Neural cell (in vitro differentiated cells): ENCODE results near the gene INPP5D. TPM values are rescaled to one million over a fixed set of nuclear protein-coding genes. Genes with fewer than 3 reads are reported as not detected.

Experiments
- H2AFZ ChIP-seq: fragments of 200-600, 300-800 bp; sonication (generic), shearing (Covaris generic); 2 replicates; pipeline ENCODE4 v1.6.0; 2014; ENCODE audit warnings: low read depth, mild to moderate bottlenecking, antibody characterized with exemption, low read length, moderate library complexity
- H3F3A ChIP-seq: fragments of 200-600 bp; shearing (Covaris generic); 2 replicates; pipeline ENCODE4 v1.6.1; 2016; ENCODE audit warnings: mild to moderate bottlenecking, moderate library complexity, mixed read lengths, antibody characterized with exemption, low read length; ENCODE audit not compliant: insufficient read depth, poor library complexity, severe bottlenecking
- H3K27ac ChIP-seq: fragments of 200-600, 300-800 bp; sonication (generic), shearing (Covaris generic); 2 replicates; pipeline ENCODE4 v1.5.1; 2014; ENCODE audit warnings: mild to moderate bottlenecking, low read length, moderate library complexity
- H3K27me3 ChIP-seq: fragments of 300-800, 200-600 bp; sonication (generic), shearing (Covaris generic); 2 replicates; pipeline ENCODE4 v1.6.0; 2014; ENCODE audit warnings: mild to moderate bottlenecking, low read depth, low read length, moderate library complexity; ENCODE audit not compliant: insufficient read depth
- H3K36me3 ChIP-seq: fragments of 300-800, 200-600 bp; sonication (generic), shearing (Covaris generic); 2 replicates; pipeline ENCODE4 v1.5.1; 2014; ENCODE audit warnings: mild to moderate bottlenecking, antibody characterized with exemption, low read length, moderate library complexity; ENCODE audit not compliant: insufficient read depth
- H3K4me2 ChIP-seq: fragments of 300-800, 200-600 bp; sonication (generic), shearing (Covaris generic); 2 replicates; pipeline ENCODE4 v1.6.0; 2014; ENCODE audit warnings: mild to moderate bottlenecking, low read length
- H3K4me3 ChIP-seq: fragments of 300-800, 200-600 bp; sonication (generic), shearing (Covaris generic); 2 replicates; pipeline ENCODE4 v1.5.1; 2014; ENCODE audit warnings: mild to moderate bottlenecking, low read length, moderate library complexity
- H3K79me2 ChIP-seq: fragments of 200-600 bp; shearing (Covaris generic); replicated peaks from 2 replicates; pipeline ENCODE4 v1.6.0; 2014; ENCODE audit warnings: mild to moderate bottlenecking, low read length, moderate library complexity; ENCODE audit not compliant: insufficient read depth
- H3K9ac ChIP-seq: fragments of 300-800, 200-600 bp; sonication (generic), shearing (Covaris generic); 2 replicates; pipeline ENCODE4 v1.6.1; 2016; ENCODE audit warnings: mild to moderate bottlenecking, low read length, mixed read lengths
- H3K9me2 ChIP-seq: fragments of 200-600 bp; shearing (Covaris generic); 2 replicates; pipeline ENCODE4 v1.6.1; 2016; ENCODE audit warnings: mild to moderate bottlenecking, low read length, mixed read lengths; ENCODE audit not compliant: insufficient read depth
- H3K9me3 ChIP-seq: fragments of 200-600, 300-800 bp; sonication (generic), shearing (Covaris generic); 2 replicates; pipeline ENCODE4 v1.6.1; 2016; ENCODE audit warnings: mild to moderate bottlenecking, mixed run types, low read length, moderate library complexity, mixed read lengths
- H4K20me1 ChIP-seq: fragments of 200-600 bp; shearing (Covaris generic); 2 replicates; pipeline ENCODE4 v1.6.1; 2016; ENCODE audit warnings: mild to moderate bottlenecking, mixed run types; ENCODE audit not compliant: insufficient read depth
- CTCF ChIP-seq: fragments of 450-650 bp; IDR thresholded peaks from 2 replicates; pipeline ENCODE4 v1.5.1; 2014; ENCODE audit warnings: antibody characterized with exemption, mild to moderate bottlenecking, moderate library complexity; ENCODE audit not compliant: poor library complexity, severe bottlenecking
- EP300 ChIP-seq: fragments of 450-650 bp; conservative IDR thresholded peaks from 2 replicates; pipeline ENCODE4 v1.6.1; 2014; ENCODE audit warnings: antibody characterized with exemption, mild to moderate bottlenecking, moderate library complexity; ENCODE audit not compliant: poor library complexity, severe bottlenecking
- EZH2 ChIP-seq: fragments of 200-600, 300-800 bp; shearing (Covaris generic), sonication (generic); IDR thresholded peaks from 2 replicates; pipeline ENCODE4 v1.6.1; 2014; ENCODE audit warnings: antibody characterized with exemption, low read length, borderline replicate concordance, mild to moderate bottlenecking; ENCODE audit not compliant: insufficient read depth, poor library complexity, severe bottlenecking
- MXI1 ChIP-seq: fragments of 450-650 bp; conservative IDR thresholded peaks from 2 replicates; pipeline ENCODE4 v1.6.1; 2014; ENCODE audit warnings: antibody characterized with exemption, mild to moderate bottlenecking; ENCODE audit not compliant: poor library complexity, severe bottlenecking
- POLR2AphosphoS5 ChIP-seq: IDR thresholded peaks from 2 replicates; pipeline ENCODE4 v1.6.1; 2012
- RAD21 ChIP-seq: fragments of 450-650 bp; conservative IDR thresholded peaks from 2 replicates; pipeline ENCODE4 v1.6.1; 2014; ENCODE audit warnings: antibody characterized with exemption, mild to moderate bottlenecking, moderate library complexity
- REST ChIP-seq: IDR thresholded peaks from 2 replicates; pipeline ENCODE4 v1.6.1; 2012; ENCODE audit warnings: borderline replicate concordance
- SMC3 ChIP-seq: fragments of 450-650 bp; conservative IDR thresholded peaks from 2 replicates; pipeline ENCODE4 v1.6.1; 2014; ENCODE audit warnings: antibody characterized with exemption, mild to moderate bottlenecking, moderate library complexity; ENCODE audit not compliant: poor library complexity
- TAF1 ChIP-seq: IDR thresholded peaks from 2 replicates; pipeline ENCODE4 v1.6.1; 2012; ENCODE audit warnings: low read depth
- polyA plus RNA-seq: library from polyadenylated mRNA; depleted of rRNA; stranded (reverse); fragments of >200 nt; gene quantifications from 2 replicates; pipeline ENCODE4 v1.2.3, GENCODE V29; 2014

The INPP5D gene
- polyA plus RNA-seq, 1 donor from 2014 or later = not detected

- no peaks in the 10 kb centered on the region for H3K36me3 ChIP-seq
- H3K9me2 ChIP-seq = no peaks in the 10 kb centered on the region
- no peaks in the 10 kb centered on the region for H3K9me3 ChIP-seq
- H4K20me1 ChIP-seq = no peaks in the 10 kb centered on the region
- H3K27me3 ChIP-seq = no peaks in the 10 kb centered on the region
- H3K4me3 ChIP-seq = no peak overlapping the region
- no peaks in the 10 kb centered on the region for H3K79me2 ChIP-seq
- H2AFZ ChIP-seq = no peak overlapping the region
- no peak for TF ChIP-seq POLR2AphosphoS5
- no peak for TF ChIP-seq EZH2
- no peak for TF ChIP-seq TAF1
- TF ChIP-seq EP300 = no peak
- no peak for TF ChIP-seq SMC3
- TF ChIP-seq REST = no peak
- no peak for TF ChIP-seq RAD21
- TF ChIP-seq CTCF = no peak
- TF ChIP-seq MXI1 = no peak
- no peak overlapping the region for H3K27ac ChIP-seq
- H3K9ac ChIP-seq = no peak overlapping the region
- H3F3A ChIP-seq = no peaks in the 10 kb centered on the region
- H3K4me2 ChIP-seq = no peak overlapping the region
These were observed 17.6 kb upstream of the INPP5D start for GRCh38 chr2:233042549-233042948.

GRCh38 chr2:233044974-233045605 lies 15.1 kb upstream of the INPP5D start:
- no peaks in the 10 kb centered on the region for H3K9me2 ChIP-seq
- H3K79me2 ChIP-seq = no peaks in the 10 kb centered on the region
- no peak overlapping the region for H3K4me2 ChIP-seq
- H3K27ac ChIP-seq = no peak overlapping the region
- no peak overlapping the region for H3K4me3 ChIP-seq
- H3K9ac ChIP-seq = no peak overlapping the region
- H3K9me3 ChIP-seq = no peaks in the 10 kb centered on the region
- H4K20me1 ChIP-seq = no peaks in the 10 kb centered on the region
- TF ChIP-seq TAF1 = no peak
- TF ChIP-seq EZH2 = no peak
- no peak for TF ChIP-seq CTCF
- no peak for TF ChIP-seq MXI1
- no peak for TF ChIP-seq RAD21
- no peak for TF ChIP-seq REST
- no peak for TF ChIP-seq EP300
- no peak for TF ChIP-seq POLR2AphosphoS5
- no peak for TF ChIP-seq SMC3
- H3K27me3 ChIP-seq = no peaks in the 10 kb centered on the region
- H2AFZ ChIP-seq = no peak overlapping the region
- H3F3A ChIP-seq = no peaks in the 10 kb centered on the region
- no peaks in the 10 kb centered on the region for H3K36me3 ChIP-seq
